HUES64 (cell line): ENCODE data around the gene BMPER.

Source experiments
- H3K27ac ChIP-seq: 2 replicates; pipeline ENCODE4 v1.7.0; 2013; ENCODE audit warnings: low read depth, low read length, inconsistent platforms
- H3K27me3 ChIP-seq: 2 replicates; pipeline ENCODE4 v1.6.1; 2013; ENCODE audit warnings: mild to moderate bottlenecking, low read length; ENCODE audit not compliant: insufficient read depth
- H3K36me3 ChIP-seq: 2 replicates; pipeline ENCODE4 v1.6.1; 2013; ENCODE audit warnings: mild to moderate bottlenecking, low read length; ENCODE audit not compliant: insufficient read depth
- H3K4me1 ChIP-seq: 2 replicates; pipeline ENCODE4 v1.6.1; 2013; ENCODE audit warnings: mild to moderate bottlenecking, low read length, moderate library complexity; ENCODE audit not compliant: insufficient read depth
- H3K4me3 ChIP-seq: 2 replicates; pipeline ENCODE4 v1.5.1; 2013; ENCODE audit warnings: mild to moderate bottlenecking, low read length, moderate library complexity
- H3K9ac ChIP-seq: 2 replicates; pipeline ENCODE4 v1.6.1; 2013; ENCODE audit warnings: mild to moderate bottlenecking, low read depth, low read length
- H3K9me3 ChIP-seq: 2 replicates; pipeline ENCODE4 v1.6.1; 2013; ENCODE audit warnings: low read depth, low read length; ENCODE audit not compliant: insufficient read depth
- WGBS: fragments of 150-250, 120-280 bp; methylation state at CpG from one replicate; pipeline ENCODE4 v1.1.7; 2013; ENCODE audit warnings: missing lambda C conversion rate; 5-methylcytosine and 5-hydroxymethylcytosine counted together

The BMPER gene

GRCh38 chr7:34057956-34058355 is 152.6 kb downstream of the BMPER start:
- Histone ChIP-seq H3K27me3 (no peaks in the 10 kb centered on the region), H3K9ac (no peak overlapping the region), H3K4me1 (peaks cover 32% of the 10 kb centered on the region), H3K4me3 (no peak overlapping the region), H3K27ac (no peak overlapping the region), H3K9me3 (no peaks in the 10 kb centered on the region), H3K36me3 (no peaks in the 10 kb centered on the region)
- WGBS, result 91% methylated on average over 5 of the region's 5 CpGs

- no peaks in the 10 kb centered on the region for H3K9me3 ChIP-seq
- no peaks in the 10 kb centered on the region for H3K36me3 ChIP-seq
- H3K9ac ChIP-seq, result no peak overlapping the region
- H3K27ac ChIP-seq, result no peak overlapping the region
- H3K4me3 ChIP-seq, result no peak overlapping the region
- H3K27me3 ChIP-seq, result no peaks in the 10 kb centered on the region
- peaks cover 32% of the 10 kb centered on the region for H3K4me1 ChIP-seq
- no CpG with 5 or more reads among the region's 1 CpG for WGBS
These were observed 153.4 kb downstream of the BMPER start for GRCh38 chr7:34058801-34059135.

GRCh38 chr7:34059136-34059828 is 153.9 kb downstream of the BMPER start:
- WGBS, result 27% methylated on average over 8 of the region's 8 CpGs
- Histone ChIP-seq H3K36me3 (no peaks in the 10 kb centered on the region), H3K4me3 (no peak overlapping the region), H3K27me3 (no peaks in the 10 kb centered on the region), H3K27ac (no peak overlapping the region), H3K4me1 (peaks cover 32% of the 10 kb centered on the region), H3K9me3 (no peaks in the 10 kb centered on the region), H3K9ac (no peak overlapping the region)

GRCh38 chr7:34060196-34060947 is 155.0 kb downstream of the BMPER start:
- no peak overlapping the region for H3K9ac ChIP-seq
- H3K27ac ChIP-seq, result no peak overlapping the region

GRCh38 chr7:34061149-34061548 is 155.8 kb downstream of the BMPER start:
- H3K27me3 ChIP-seq, result no peaks in the 10 kb centered on the region
- no peak overlapping the region for H3K27ac ChIP-seq
- peaks cover 32% of the 10 kb centered on the region for H3K4me1 ChIP-seq
- no peak overlapping the region for H3K4me3 ChIP-seq
- H3K9me3 ChIP-seq, result no peaks in the 10 kb centered on the region
- H3K36me3 ChIP-seq, result no peaks in the 10 kb centered on the region
- WGBS, result no CpG with 5 or more reads among the region's 2 CpGs
- H3K9ac ChIP-seq, result no peak overlapping the region

More at GRCh38 chr7:34060196-34060947, 155.0 kb downstream of the BMPER start:
- H3K9me3 ChIP-seq, result no peaks in the 10 kb centered on the region
- H3K36me3 ChIP-seq, result no peaks in the 10 kb centered on the region
- H3K27me3 ChIP-seq, result no peaks in the 10 kb centered on the region
- H3K4me3 ChIP-seq, result no peak overlapping the region
- peaks cover 32% of the 10 kb centered on the region for H3K4me1 ChIP-seq
- WGBS, result 81% methylated on average over 4 of the region's 4 CpGs

GRCh38 chr7:34062341-34062740 is 157.0 kb downstream of the BMPER start:
- no peaks in the 10 kb centered on the region for H3K9me3 ChIP-seq
- no peak overlapping the region for H3K27ac ChIP-seq
- WGBS, result 89% methylated on average over 4 of the region's 4 CpGs
- no peak overlapping the region for H3K4me3 ChIP-seq
- H3K9ac ChIP-seq, result no peak overlapping the region
- H3K27me3 ChIP-seq, result no peaks in the 10 kb centered on the region
- no peaks in the 10 kb centered on the region for H3K36me3 ChIP-seq
- peaks cover 41% of the 10 kb centered on the region for H3K4me1 ChIP-seq

- Histone ChIP-seq H3K4me1 (peaks cover 46% of the 10 kb centered on the region), H3K4me3 (no peak overlapping the region), H3K27me3 (no peaks in the 10 kb centered on the region), H3K9ac (no peak overlapping the region), H3K36me3 (no peaks in the 10 kb centered on the region), H3K27ac (no peak overlapping the region), H3K9me3 (no peaks in the 10 kb centered on the region)
These were observed 157.5 kb downstream of the BMPER start for GRCh38 chr7:34062826-34063225.

- Histone ChIP-seq H3K9me3 (no peaks in the 10 kb centered on the region), H3K27me3 (no peaks in the 10 kb centered on the region), H3K4me1 (peaks cover 29% of the 10 kb centered on the region), H3K9ac (no peak overlapping the region), H3K36me3 (no peaks in the 10 kb centered on the region), H3K4me3 (no peak overlapping the region), H3K27ac (no peak overlapping the region)
- 97% methylated on average over 4 of the region's 4 CpGs for WGBS
These were observed 159.3 kb downstream of the BMPER start for GRCh38 chr7:34064519-34065158.

GRCh38 chr7:34066411-34066810 is 161.1 kb downstream of the BMPER start:
- H3K36me3 ChIP-seq, result no peaks in the 10 kb centered on the region
- H3K9me3 ChIP-seq, result no peaks in the 10 kb centered on the region
- H3K27me3 ChIP-seq, result no peaks in the 10 kb centered on the region
- no peak overlapping the region for H3K4me3 ChIP-seq
- 97% methylated on average over 1 of the region's 1 CpG for WGBS
- no peak overlapping the region for H3K9ac ChIP-seq
- peaks cover 21% of the 10 kb centered on the region for H3K4me1 ChIP-seq
- H3K27ac ChIP-seq, result no peak overlapping the region

- Histone ChIP-seq H3K27ac (no peak overlapping the region), H3K9me3 (no peaks in the 10 kb centered on the region), H3K27me3 (no peaks in the 10 kb centered on the region), H3K9ac (no peak overlapping the region), H3K4me3 (no peak overlapping the region), H3K36me3 (no peaks in the 10 kb centered on the region), H3K4me1 (peaks cover 18% of the 10 kb centered on the region)
- 72% methylated on average over 6 of the region's 7 CpGs for WGBS
These were observed 161.9 kb downstream of the BMPER start for GRCh38 chr7:34067005-34067778.

GRCh38 chr7:34069676-34070075 is 164.3 kb downstream of the BMPER start:
- H3K9me3 ChIP-seq, result 0 out of 2 replicates have a peak, but pooled peaks cover 4% of the 10 kb centered on the region
- H3K27me3 ChIP-seq, result no peaks in the 10 kb centered on the region
- H3K27ac ChIP-seq, result no peak overlapping the region
- H3K4me3 ChIP-seq, result no peak overlapping the region
- H3K4me1 ChIP-seq, result peaks cover 15% of the 10 kb centered on the region
- no peaks in the 10 kb centered on the region for H3K36me3 ChIP-seq
- no peak overlapping the region for H3K9ac ChIP-seq
- 63% methylated on average over 2 of the region's 2 CpGs for WGBS
